GM20000 (cell line): Measurements from ENCODE around the gene IL6.
"Not testable (repeated sequence)": the region's sequence is repeated elsewhere in the genome, so short reads cannot be mapped to it uniquely, and the experiment has no call there.

Experiments used
- DNase-seq: peaks from one replicate; pipeline ENCODE4 v3.0.0; 2012; ENCODE audit warnings: low spot score
- TF ChIP-seq, protein P1 (sequence below): IDR thresholded peaks from 2 replicates; pipeline ENCODE4 v1.5.1; 2012; ENCODE audit warnings: mild to moderate bottlenecking, control low read depth; ENCODE audit errors: extremely low read depth, missing control alignments

The IL6 gene

GRCh38 chr7:22726907-22727713, at the start of gene IL6:
TSS of gene IL6 (plus strand) at chr7:22727200. CDS start at chr7:22727263, 63 bp downstream.
- no peak for DNase-seq
- TF ChIP-seq, protein P1, sequence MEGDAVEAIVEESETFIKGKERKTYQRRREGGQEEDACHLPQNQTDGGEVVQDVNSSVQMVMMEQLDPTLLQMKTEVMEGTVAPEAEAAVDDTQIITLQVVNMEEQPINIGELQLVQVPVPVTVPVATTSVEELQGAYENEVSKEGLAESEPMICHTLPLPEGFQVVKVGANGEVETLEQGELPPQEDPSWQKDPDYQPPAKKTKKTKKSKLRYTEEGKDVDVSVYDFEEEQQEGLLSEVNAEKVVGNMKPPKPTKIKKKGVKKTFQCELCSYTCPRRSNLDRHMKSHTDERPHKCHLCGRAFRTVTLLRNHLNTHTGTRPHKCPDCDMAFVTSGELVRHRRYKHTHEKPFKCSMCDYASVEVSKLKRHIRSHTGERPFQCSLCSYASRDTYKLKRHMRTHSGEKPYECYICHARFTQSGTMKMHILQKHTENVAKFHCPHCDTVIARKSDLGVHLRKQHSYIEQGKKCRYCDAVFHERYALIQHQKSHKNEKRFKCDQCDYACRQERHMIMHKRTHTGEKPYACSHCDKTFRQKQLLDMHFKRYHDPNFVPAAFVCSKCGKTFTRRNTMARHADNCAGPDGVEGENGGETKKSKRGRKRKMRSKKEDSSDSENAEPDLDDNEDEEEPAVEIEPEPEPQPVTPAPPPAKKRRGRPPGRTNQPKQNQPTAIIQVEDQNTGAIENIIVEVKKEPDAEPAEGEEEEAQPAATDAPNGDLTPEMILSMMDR: no peak

GRCh38 chr7:22677263-22677662, 49.7 kb upstream of the IL6 start:
- DNase-seq: not testable (repeated sequence)

DNA sequence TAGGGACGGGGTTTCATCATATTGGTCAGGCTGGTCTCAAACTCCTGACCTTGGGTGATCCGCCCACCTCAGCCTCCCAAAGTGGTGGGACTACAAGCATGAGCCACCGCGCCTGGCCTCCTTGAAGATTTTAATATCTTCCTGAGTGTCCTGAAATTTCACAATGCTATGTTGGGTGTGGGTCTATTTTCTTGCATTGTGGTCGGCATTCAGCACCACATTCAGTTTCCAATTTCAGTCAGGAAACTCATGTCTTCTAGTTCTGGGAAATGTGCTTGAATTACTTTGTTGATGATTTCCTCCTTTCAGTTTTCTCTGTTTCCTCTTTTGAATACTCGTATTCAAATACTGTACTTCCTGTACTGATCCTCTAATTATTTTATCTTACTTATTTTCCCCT, 49.3 kb upstream of the IL6 start:
- no peak for DNase-seq
- TF ChIP-seq, protein P1: no peak

DNA sequence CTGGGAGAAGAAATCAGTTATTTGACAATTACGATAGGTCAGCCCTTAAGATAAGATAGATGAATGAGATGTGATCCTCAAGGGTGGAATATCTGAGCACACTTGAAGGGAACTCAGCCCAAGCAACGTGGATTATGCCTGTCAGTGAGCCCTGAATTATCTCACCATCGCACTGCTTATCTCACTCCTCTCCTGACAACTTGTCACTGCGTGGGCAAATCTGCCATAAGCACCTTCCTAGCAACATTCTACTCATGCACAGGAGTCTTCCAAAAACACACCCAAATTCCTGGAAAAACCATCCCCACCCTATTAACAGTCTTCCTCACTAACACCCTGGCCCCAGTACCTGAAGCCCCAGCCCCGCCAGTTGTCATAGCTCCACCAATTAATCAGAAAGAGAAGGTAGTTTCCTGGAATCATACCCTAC, 46.5 kb upstream of the IL6 start:
- TF ChIP-seq, protein P1: no peak
- DNase-seq: no peak

DNA sequence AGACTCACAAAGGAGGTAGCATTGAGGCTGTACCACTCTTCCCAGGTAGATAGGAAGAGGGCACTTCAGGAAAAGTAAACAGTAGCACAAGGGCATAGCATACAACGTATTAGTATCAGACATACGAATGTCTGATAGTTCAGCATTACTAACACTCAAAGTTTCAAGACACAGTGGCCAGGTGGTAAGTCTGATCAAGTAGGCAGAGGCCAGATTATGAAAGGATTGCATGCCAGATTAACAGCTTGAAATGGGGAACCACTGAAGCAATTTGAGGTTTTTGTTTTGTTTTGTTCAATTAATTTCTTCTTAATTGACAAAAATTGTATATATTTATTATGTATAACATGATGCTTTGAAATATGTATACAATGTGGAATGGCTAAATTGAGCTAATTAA, 45.7 kb upstream of the IL6 start:
- TF ChIP-seq, protein P1: no peak
- no peak for DNase-seq

DNA sequence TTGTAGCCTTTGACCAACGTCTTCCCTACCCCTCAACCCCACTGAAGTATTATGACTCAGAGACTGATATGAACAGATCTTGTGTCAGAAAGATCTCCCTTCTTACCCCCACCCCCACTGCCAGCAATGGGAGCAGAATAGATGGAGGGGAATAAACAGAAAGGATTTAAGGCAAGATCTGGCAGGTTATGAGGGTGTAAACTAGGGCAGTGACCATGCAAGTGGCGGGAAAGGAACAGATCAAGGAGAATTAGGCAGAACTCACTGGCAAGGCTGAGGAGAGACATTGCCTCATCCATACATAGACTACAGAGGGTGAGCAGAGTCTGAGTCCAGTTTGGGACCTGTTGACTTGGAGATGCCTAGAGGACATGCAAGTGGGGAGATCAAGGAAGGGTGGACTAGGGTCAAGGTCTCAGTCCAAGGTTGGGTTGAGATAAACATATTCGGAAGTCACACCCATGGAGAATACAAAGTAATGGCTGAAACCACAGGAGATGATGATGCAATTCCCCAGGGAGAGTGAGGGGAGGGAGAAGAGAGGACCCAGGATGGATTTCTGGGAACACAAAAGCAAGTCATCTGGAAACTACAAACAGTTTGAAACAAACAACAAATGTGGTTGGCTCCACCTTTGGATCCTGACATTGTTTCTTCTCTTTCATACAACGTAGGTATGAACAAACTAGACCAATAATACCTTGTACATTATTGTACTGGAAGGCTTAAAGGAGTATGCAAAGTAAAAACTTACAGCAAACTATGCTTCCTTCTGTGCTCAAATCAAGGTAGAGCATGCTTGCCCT, 44.9 kb upstream of the IL6 start:
- TF ChIP-seq, protein P1: no peak
- DNase-seq: no peak

- TF ChIP-seq, protein P1: no peak
- no peak for DNase-seq
Observed at GRCh38 chr7:22683379-22683778, 43.6 kb upstream of the IL6 start.
